DMS53 (cell line): ENCODE data around the gene ASIC5.
"Not testable (repeated sequence)": the region's sequence is repeated elsewhere in the genome, so short reads cannot be mapped to it uniquely, and the experiment has no call there.

ENCODE experiments used
- DNase-seq: peaks from one replicate; lab custom pipeline; 2025; lab: John Stamatoyannopoulos, UW

ASIC5 gene, protein sequence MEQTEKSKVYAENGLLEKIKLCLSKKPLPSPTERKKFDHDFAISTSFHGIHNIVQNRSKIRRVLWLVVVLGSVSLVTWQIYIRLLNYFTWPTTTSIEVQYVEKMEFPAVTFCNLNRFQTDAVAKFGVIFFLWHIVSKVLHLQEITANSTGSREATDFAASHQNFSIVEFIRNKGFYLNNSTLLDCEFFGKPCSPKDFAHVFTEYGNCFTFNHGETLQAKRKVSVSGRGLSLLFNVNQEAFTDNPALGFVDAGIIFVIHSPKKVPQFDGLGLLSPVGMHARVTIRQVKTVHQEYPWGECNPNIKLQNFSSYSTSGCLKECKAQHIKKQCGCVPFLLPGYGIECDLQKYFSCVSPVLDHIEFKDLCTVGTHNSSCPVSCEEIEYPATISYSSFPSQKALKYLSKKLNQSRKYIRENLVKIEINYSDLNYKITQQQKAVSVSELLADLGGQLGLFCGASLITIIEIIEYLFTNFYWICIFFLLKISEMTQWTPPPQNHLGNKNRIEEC

GRCh38 chr4:155866177-155866576 lies at the start of gene ASIC5:
Gene ASIC5 (minus strand): TSS chr4:155866277. CDS start chr4:155866226, 51 bp downstream.
- DNase-seq: no peak

GRCh38 chr4:155914782-155915181 lies 48.7 kb upstream of the ASIC5 start:
- no peak for DNase-seq

- DNase-seq: no peak
These were observed 45.8 kb upstream of the ASIC5 start for GRCh38 chr4:155911905-155912304.

DNA sequence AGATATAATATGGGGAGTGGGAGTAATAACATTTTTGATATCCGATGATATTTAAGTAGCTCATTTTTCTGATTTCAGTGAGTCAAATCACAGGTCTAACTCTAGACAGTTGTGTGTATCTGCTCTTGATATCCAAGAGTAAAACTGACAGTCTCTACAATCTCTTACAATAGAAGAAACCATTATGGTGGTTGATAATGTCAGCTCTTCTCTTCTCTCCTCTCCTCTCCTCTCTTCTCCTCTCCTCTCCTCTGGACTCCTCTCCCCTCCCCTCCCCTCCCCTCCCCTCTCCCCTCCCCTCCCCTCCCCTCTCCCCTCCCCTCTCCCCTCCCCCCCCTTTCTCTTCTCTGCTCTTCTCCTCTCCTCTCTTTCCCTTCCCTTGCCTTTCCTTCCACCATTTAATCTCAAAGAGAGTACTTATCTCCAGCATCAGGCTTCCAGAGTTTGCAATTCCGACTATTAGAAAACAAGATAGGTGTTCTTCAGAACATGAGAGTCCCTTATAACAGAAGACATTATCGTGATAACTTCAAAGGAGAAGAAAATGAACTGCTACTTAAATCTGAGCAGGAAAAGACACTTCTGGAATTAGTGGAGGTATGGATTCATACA lies 43.6 kb upstream of the ASIC5 start:
- DNase-seq: no peak

DNA sequence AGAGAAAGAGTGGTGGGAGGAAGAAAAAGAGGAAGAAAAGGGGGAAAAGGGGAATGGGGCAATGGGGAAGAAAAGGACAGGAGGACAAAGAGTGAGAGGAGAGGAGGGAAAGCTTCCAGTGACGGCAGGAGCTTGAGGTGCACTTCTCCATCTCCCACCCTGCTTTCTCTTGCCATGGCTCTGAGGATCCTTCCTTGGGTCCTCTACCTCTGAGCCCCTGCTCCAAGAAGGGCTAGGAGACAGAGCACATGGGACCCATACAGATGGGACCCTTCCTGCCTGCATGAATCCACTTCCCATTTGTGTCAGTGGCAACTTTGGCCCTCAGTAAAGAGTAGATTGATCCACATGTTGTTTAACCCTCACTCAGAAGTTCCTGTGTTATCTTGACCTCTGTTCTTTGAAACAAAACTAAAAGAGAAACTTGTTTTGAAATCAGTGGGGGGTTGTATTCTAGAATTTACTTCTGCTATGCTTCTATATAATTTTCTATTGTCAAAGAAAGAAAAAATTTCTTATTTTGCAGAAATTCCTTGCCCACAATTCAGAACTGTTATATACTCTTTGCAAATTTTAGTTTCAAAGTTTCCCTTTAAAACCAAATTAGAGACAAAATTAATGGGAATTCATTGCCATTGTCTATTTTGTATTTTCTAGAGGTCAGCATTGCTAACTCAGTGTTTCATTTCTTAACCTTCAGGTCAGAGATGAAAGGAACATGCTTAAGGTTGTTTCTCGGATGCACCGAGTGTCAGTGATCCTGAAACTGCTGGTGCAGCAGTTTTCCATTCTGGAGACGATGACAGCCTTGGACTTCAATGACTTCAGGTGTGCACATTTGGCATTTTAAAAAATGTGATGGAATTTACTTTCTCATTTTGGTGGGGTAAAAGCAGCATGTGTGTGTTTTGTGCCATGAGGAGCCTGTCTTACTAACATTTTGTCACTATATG lies 42.4 kb upstream of the ASIC5 start:
- no peak for DNase-seq

DNA sequence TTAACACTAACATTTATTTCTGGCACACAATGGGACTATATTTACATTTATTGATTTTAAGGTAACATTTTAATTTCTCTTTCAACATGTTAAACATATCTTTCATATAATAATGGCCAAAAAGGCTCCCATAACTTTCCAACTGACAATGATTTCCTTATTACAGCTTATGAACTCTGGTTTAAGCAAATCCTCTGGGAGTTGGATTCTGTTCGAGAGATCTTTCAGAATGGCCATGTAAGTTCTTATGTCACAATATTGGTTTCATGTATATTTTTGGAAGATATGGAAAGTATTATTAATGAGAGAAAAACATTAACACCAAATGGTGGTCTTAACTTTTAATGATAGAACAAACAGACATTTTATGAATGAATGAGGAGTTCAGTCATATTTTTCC lies 41.5 kb upstream of the ASIC5 start:
- no peak for DNase-seq

DNA sequence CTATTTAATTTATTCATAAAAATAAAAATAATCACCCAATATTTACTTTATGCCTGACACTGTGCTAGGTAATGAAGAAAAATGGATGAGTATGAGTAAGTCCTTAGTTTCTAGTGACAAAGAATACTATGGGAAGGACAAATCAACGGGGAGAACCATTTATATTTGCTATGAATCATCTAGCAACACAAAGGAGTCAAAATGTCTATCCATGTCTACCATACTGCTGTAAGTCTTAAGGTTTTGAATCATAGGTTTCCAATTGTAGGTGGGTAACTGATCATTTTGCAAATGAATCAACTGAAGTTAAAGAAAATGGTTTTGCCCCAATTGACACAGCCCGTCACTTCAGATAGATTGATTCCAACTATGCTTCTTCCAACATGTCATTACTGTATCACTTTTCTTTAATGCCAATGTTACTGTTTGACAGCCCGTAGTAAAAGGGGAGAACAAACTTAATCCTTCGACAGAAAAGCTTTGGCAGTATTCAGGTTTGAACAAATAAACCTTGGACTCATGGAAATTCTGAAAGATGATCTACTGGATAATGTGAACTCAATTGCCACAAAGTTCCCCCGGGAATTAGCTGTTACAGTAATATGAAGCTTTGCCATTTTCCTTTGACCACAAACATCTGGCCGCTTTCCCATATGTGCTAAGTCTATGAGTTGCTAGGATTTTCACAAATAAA lies 40.6 kb upstream of the ASIC5 start:
- peak; percentile 2 for DNase-seq

- no peak for DNase-seq
These were observed 38.3 kb upstream of the ASIC5 start for GRCh38 chr4:155904331-155904730.

GRCh38 chr4:155903453-155903852 lies 37.4 kb upstream of the ASIC5 start, which contains the start of gene TDO2:
Gene TDO2 (plus strand): TSS chr4:155903696. CDS start chr4:155903759, 63 bp downstream.
- no peak for DNase-seq

GRCh38 chr4:155901013-155901412 lies 34.9 kb upstream of the ASIC5 start:
- no peak for DNase-seq

DNA sequence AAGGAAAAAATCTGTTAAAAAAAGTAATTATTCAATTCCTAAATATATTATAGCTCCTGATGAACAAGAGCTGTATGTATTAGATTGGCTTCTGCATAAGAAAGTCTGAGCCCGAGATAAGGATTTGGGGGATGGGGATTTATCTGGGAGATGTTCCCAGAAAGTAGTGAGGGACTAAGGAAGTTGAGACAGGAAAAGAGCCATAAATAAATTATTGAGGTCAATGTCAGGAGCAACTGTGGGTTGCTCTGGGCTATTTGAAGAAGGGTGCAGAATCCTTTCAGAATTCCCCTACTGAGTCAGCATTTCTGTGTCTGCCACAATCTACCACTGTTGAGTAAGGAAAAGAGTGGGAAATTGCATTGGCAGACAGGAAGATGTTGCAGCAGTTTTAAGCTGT lies 34.3 kb upstream of the ASIC5 start:
- DNase-seq: no peak

GRCh38 chr4:155899891-155900290 lies 33.8 kb upstream of the ASIC5 start:
- DNase-seq: no peak

DNA sequence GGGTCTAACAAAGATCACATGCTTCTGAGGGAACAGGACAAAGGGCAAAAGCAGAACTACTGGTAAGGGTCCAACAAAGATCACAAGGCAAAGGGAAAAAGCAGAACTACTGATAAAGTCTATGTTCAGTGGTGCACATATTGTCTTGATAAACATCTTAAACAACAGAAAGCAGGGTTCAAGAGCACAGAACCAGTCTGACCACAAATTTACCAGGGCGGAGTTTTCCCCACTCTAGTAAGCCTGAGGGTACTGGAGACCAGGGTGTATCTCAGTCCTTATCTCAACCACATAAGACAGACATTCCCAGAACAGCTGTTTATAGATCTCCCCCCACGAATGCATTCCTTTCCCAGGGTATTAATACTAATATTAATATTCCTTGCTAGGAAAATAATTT lies 32.3 kb upstream of the ASIC5 start:
- DNase-seq: not testable (repeated sequence)

- no peak for DNase-seq
These were observed 25.0 kb upstream of the ASIC5 start for GRCh38 chr4:155891058-155891457.

DNA sequence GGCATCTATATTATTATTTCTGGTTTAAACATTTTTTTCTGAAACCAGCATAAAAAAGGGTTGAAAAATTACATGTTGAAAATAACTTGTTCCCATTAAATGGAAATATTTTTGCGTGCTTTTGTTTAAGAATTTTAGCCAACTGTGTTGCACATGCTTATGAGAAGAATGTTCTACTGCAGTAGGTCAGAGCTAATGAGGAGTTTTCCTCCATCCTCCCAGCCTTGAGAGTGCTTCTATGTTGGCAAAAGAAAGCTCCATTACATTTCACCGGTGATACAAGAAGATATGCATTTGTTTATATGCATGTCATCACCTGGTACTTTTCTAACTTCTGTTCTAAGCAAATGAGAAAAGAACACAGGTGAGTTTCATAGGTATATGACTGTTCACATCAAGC lies 23.9 kb upstream of the ASIC5 start:
- DNase-seq: no peak

DNA sequence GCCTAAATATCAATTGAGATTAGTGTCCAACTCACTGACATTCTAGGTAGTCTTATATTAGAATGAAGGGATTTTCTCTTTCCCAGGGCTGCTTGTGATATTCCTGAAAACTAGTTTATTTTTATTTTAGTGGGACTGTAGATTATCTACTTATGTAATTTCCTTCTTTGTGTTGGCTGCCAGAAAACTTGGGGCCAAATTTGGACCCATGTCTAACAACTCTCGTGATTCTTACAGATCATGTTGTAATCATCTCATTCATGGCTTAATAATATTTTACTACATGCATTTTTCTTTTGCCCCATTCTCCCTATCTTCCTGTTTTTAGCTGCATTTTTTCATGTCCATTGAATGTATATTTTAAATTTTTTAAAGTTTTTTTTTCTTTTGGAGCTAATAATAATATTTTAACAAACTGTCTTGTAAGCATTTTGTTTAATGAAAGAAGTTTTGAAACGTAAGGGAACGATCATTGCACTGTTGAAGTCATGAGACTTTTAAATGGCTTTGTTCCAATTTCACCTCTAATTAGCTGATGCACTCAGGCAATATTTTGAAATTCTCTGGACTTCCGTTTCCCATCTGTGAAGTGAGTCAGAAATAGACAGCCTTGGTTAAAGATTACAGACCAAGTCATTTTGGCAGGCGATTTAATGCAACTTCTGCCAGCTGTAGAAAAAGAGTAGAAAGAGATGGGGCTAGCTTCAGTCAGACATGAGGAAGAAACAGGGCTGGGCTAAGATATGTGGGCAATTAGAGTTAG lies 23.1 kb upstream of the ASIC5 start:
- no peak for DNase-seq

DNA sequence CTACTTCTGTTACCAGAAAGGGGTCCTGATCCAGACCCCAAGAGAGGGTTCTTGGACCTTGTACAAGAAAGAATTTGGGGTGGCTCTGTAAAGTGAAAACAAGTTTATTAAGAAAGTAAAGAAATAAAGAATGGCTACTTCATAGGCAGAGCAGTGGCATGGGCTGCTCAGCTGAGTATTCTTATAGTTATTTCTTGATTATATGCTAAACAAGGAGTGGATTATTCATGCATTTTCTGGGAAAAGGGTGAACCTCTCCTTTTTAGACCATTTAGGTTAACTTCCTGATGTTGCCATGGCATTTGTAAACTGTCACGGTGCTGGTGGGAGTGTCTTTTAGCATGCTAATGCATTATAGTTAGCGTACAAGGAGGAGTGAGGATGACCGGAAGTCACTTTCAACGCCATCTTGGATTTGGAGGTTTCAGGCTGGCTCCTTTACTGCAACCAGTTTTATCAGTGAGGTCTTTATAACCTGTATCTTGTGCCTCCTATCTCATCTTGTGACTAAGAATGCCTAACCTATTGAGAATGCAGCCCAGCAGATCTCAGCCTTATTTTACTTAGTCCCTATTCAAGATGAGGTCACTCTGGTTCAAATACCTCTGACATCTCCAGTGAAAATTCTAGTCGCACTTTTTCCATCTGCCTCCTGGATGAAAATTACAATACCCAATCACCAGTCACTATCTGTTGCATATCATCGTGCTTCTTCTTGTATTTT lies 21.9 kb upstream of the ASIC5 start:
- no peak for DNase-seq

GRCh38 chr4:155887045-155887444 lies 21.0 kb upstream of the ASIC5 start:
- DNase-seq: no peak

DNA sequence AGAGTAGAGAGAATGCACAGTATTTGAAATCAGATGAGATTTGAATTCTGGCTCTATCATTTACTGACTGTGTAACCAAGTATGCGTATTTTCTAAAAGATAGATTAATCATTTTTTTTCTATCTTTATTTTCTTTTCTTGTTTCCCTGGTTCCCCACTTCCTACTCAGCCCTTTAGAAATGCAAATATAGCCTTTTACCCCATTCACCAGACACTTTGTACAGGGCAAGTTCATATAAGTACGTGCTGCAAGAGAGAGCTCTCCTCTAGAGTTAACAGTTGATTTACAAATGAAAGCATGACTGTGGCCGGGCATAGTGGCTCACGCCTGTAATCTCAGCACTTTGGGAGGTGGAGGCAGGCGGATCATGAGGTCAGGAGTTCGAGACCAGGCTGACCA lies 19.6 kb upstream of the ASIC5 start:
- no peak for DNase-seq

DNA sequence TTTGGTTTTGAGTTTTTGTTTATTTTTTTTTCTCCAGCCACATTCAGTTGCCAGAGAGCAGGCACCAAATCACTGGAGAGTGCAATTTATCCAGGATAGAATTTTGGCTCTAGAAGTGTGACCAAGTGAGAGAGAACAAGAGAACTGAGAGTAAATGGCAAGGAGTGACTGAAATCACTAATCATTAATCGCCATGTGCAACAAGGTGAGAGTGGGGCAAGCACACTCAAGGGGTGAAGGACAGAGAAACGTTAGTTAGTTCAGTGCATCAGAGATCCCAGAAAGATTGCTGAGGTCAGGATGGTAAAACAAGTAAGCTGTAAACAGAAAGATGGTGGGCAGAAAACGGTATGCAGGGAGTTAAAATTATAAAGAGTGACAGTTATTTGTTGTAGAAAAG lies 17.8 kb upstream of the ASIC5 start:
- no peak for DNase-seq
